GM12801 (cell line): ENCODE measurements around the gene PRKCE.

Experiments
- CTCF ChIP-seq: IDR thresholded peaks from one replicate; pipeline ENCODE4 v1.5.1; 2011; ENCODE audit warnings: control low read depth; ENCODE audit not compliant: insufficient read length; ENCODE audit errors: extremely low read depth

Gene PRKCE

GRCh38 chr2:45763797-45764196, 112.3 kb downstream of the PRKCE start:
- no peak for TF ChIP-seq CTCF

GRCh38 chr2:45765007-45765727, 113.7 kb downstream of the PRKCE start:
- TF ChIP-seq CTCF: no peak

GRCh38 chr2:45765728-45766254, 114.3 kb downstream of the PRKCE start:
- no peak for TF ChIP-seq CTCF

GRCh38 chr2:45768208-45768607, 116.7 kb downstream of the PRKCE start:
- TF ChIP-seq CTCF: no peak

- no peak for TF ChIP-seq CTCF
Observed at GRCh38 chr2:45769056-45769455, 117.6 kb downstream of the PRKCE start.

GRCh38 chr2:45769854-45770576, 118.5 kb downstream of the PRKCE start:
- TF ChIP-seq CTCF: no peak

GRCh38 chr2:45770811-45771210, 119.3 kb downstream of the PRKCE start:
- TF ChIP-seq CTCF: no peak
